Omental fat pad (tissue), 4 donors: ENCODE results near the gene TRPM3. TPM values are rescaled to one million over a fixed set of nuclear protein-coding genes. Genes with fewer than 3 reads are reported as not detected.

Experiments
- ATAC-seq: fragments of 150-250 bp; one replicate; pipeline ENCODE4 v1.9.1; 2016; ENCODE audit warnings: mild to moderate bottlenecking, moderate library complexity; ENCODE audit not compliant: low FRiP score
- DNase-seq: peaks from one replicate; pipeline ENCODE4 v3.0.0-alpha.2; 2019; ENCODE audit warnings: low spot score
- small RNA-seq: library from RNA; depleted of rRNA; stranded (forward); fragments of <200 nt; gene quantifications from one replicate; pipeline ENCODE3, GENCODE V24; 2016
- total RNA-seq, 4 donors: library from RNA; depleted of rRNA; stranded (reverse); fragments of >200 nt; gene quantifications; one replicate each; pipeline ENCODE4 v1.1.0, GENCODE V29; 2016
- TF ChIP-seq, protein P1 (sequence below), 3 donors: fragments of 450-650 bp; IDR thresholded peaks; one replicate each; pipeline ENCODE4 v1.5.1; 2016 to 2017; ENCODE audit warnings: antibody characterized with exemption in 3 of 3, mild to moderate bottlenecking in 3 of 3, moderate library complexity in 2 of 3

The TRPM3 gene
- total RNA-seq, 4 donors from 2014 or later = 0.60 to 9.3 (median 1.5) TPM

GRCh38 chr9:70485273-70485858, 636.1 kb downstream of the TRPM3 start:
- TF ChIP-seq, protein P1, sequence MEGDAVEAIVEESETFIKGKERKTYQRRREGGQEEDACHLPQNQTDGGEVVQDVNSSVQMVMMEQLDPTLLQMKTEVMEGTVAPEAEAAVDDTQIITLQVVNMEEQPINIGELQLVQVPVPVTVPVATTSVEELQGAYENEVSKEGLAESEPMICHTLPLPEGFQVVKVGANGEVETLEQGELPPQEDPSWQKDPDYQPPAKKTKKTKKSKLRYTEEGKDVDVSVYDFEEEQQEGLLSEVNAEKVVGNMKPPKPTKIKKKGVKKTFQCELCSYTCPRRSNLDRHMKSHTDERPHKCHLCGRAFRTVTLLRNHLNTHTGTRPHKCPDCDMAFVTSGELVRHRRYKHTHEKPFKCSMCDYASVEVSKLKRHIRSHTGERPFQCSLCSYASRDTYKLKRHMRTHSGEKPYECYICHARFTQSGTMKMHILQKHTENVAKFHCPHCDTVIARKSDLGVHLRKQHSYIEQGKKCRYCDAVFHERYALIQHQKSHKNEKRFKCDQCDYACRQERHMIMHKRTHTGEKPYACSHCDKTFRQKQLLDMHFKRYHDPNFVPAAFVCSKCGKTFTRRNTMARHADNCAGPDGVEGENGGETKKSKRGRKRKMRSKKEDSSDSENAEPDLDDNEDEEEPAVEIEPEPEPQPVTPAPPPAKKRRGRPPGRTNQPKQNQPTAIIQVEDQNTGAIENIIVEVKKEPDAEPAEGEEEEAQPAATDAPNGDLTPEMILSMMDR (IDR thresholded peaks at IDR 0.05) = no peak
- ATAC-seq = no peak
- no peak for DNase-seq

- DNase-seq (no peak), ATAC-seq (no peak)
- TF ChIP-seq, protein P1 (IDR thresholded peaks at IDR 0.05) = peak in 2 of 3 donors; percentile 15 to 65
Measured at GRCh38 chr9:70484232-70485130, 636.9 kb downstream of the TRPM3 start.

- TF ChIP-seq, protein P1 (IDR thresholded peaks at IDR 0.05) = no peak
- ATAC-seq (no peak), DNase-seq (no peak)
Measured at GRCh38 chr9:70481471-70481870, 640.0 kb downstream of the TRPM3 start.

DNA sequence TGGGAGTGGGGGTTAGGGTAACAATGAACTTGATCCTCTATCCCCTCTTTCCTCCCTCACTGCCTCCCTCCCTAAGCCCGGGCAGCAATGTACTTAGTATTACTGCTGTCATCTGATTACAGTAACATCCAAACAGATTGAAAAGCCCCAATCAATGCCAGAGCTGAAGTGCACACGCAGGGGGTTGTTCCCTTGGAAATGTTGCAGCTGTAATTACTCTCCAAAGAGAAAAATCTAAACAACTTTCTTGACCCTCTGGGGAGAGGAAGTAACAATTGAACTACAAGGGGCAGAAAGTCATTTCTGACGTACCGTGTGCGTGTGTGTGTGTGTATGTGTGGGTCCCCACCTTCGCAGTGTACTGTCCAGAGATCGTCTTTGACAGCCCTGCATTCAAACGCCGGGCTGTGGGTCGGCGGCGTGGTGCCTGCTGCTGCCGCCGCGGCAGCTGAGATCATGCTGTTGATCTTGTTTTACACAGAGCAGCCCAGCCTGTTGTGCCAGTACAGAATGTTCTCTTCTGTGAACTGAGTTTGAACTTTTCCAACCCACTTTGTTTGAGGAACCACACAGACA, 640.9 kb downstream of the TRPM3 start:
- DNase-seq (peak; percentile 46), ATAC-seq (peak; percentile 72)
- TF ChIP-seq, protein P1 (IDR thresholded peaks at IDR 0.05) = no peak

DNA sequence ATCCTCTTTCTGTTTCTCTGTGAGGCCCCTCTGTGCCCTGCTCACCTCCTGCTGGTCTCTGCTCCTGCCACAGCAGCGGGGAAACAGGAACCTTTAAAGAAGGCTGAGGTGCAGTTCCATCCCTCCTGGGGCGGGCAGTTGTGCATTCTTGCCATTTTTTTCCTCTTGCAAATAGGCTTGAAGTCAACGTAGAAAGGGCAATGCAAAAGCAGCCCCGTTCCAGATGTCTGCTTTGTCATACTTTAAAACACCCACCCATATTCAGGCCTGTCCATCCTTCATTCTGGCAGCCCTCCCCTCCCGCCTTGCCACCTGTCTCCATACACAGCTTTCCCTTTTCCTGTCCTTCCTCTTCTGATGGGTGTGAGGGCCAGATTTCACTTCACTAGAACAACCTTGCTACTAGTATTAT, 641.5 kb downstream of the TRPM3 start:
- ATAC-seq = peak; percentile 46

More for the DNA sequence above, 641.5 kb downstream of the TRPM3 start:
- TF ChIP-seq, protein P1 (IDR thresholded peaks at IDR 0.05) = no peak
- DNase-seq = no peak

Small RNA genes lying within 50 kb of the gene (small RNA-seq; reads per million reads assigned to genes)
- gene MIR204 = 170 reads per million, percentile 97 among the genes with 10 or more reads in this experiment
- gene RN7SL726P = not detected
